ENCODE data around the gene COL7A1. TPM values are rescaled to one million over a fixed set of nuclear protein-coding genes. Genes with fewer than 3 reads are reported as not detected.

The COL7A1 gene
- total and polyA plus RNA-seq, 2 of the 13 experiments (the other 11 are each of a cell fraction or from before 2014, with no cell fraction given): 2.7 to 11.7 TPM

DNA sequence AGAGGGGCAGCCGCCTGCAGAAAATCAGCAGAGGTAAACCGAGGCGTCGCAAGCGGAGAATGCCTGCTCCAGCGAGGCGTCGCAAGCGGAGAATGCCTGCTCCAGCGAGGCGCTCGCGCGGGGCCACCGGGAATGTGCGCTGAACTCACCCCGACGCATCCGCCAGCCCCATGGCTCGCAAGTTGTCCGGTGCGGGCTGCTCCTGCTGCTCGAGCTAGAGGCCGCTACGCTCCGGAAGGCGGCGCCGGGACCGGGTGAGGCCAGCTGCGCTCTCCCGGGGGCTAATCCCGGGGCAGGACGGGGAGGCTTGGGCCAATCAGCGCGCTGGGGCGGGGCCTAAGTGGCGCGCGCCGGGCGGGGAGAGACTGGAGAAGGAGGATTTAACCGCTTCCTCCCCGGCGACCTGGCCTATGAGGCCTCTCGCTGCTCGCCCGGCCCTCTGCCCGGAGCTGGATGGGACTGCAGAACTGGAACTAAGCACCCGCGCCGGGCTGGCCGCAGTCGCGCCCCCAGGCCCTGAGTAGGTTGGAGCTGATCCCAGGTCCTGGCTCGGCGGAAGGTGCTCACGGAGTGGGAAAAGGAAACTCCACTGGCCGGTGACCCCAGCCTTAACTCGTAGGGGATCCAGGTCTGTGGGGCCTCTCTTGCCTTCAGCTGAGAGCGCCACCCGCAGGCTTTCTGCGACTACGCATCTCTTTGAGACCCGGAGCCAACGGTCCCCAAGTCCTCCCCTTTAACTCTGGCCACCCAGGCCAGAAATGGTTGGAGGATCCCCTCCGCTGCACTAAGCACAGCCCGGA is 40.3 kb upstream of the COL7A1 start, which contains the start of gene SLC26A6 (continued):
- TF ChIP-seq HMGXB3 (CRISPR knock-in tag; IDR thresholded peaks at IDR 0.05; ENCODE audit: borderline replicate concordance) (0 out of 2 replicates have a peak, but pooled peaks have one; percentile 39), ZNF513 (CRISPR knock-in tag; conservative IDR thresholded peaks at IDR 0.05) (no peak), MNT (IDR thresholded peaks at IDR 0.05) (no peak), HDAC2 (CRISPR knock-in tag; IDR thresholded peaks at IDR 0.05) (no peak; the same call in 1 of the 2 replicates), NR3C1 (CRISPR knock-in tag; IDR thresholded peaks at IDR 0.05) (no peak), TAF1 (CRISPR knock-in tag; IDR thresholded peaks at IDR 0.05) (peak; percentile 97), SNAPC4 (CRISPR knock-in tag; IDR thresholded peaks at IDR 0.05) (peak; percentile 78; the same call in 1 of the 2 replicates), ZFP36L1 (CRISPR knock-in tag; IDR thresholded peaks at IDR 0.05) (peak; percentile 91; the same call in 1 of the 2 replicates), ZNF337 (CRISPR knock-in tag; IDR thresholded peaks at IDR 0.05; ENCODE audit: borderline replicate concordance, low read depth) (peak; percentile 41; the same call in 1 of the 2 replicates), AKAP8 (CRISPR knock-in tag; IDR thresholded peaks at IDR 0.05) (peak; percentile 51; the same call in 1 of the 2 replicates), DMAP1 (CRISPR knock-in tag; IDR thresholded peaks at IDR 0.05) (peak; percentile 55; the same call in 1 of the 2 replicates), DR1 (CRISPR knock-in tag; IDR thresholded peaks at IDR 0.05) (peak; percentile 77), IRX3 (CRISPR knock-in tag; IDR thresholded peaks at IDR 0.05; ENCODE audit: borderline replicate concordance, low read depth) (peak; percentile 71; the same call in 1 of the 2 replicates), MTA1 (CRISPR knock-in tag; IDR thresholded peaks at IDR 0.05; ENCODE audit: borderline replicate concordance) (peak; percentile 5; the same call in 1 of the 2 replicates)

Measured in HepG2 (cell line).